Upper lobe of left lung (tissue), 4 donors: Measurements from ENCODE around the gene ASCC3.

Experiments used
- EP300 ChIP-seq, 4 donors: sonication (generic); formaldehyde crosslinking; IDR thresholded peaks; one replicate each; pipeline ENCODE4 v1.5.1; 2017; ENCODE audit warnings: antibody characterized with exemption in 4 of 4, control low read depth in 2 of 4
- POLR2A ChIP-seq, 4 donors: fragments of 450-650 bp; IDR thresholded peaks; one replicate each; pipeline ENCODE4 v1.5.1; 2016 to 2017; ENCODE audit warnings: antibody characterized with exemption in 4 of 4, mild to moderate bottlenecking in 2 of 4
- POLR2AphosphoS5 ChIP-seq, 2 donors: sonication (generic); formaldehyde crosslinking; IDR thresholded peaks; one replicate each; pipeline ENCODE4 v1.5.1; 2017; ENCODE audit warnings: antibody characterized with exemption in 2 of 2
- TF ChIP-seq, protein P1 (sequence below), 6 experiments: fragments of 450-650 bp in 4 of 6; fragments of 200-600 bp in 2 of 6; sonication (generic) in 2 of 6; IDR thresholded peaks; one replicate each; pipeline ENCODE4 v1.5.1; 2016 to 2019; ENCODE audit warnings: antibody characterized with exemption in 6 of 6

DNA sequence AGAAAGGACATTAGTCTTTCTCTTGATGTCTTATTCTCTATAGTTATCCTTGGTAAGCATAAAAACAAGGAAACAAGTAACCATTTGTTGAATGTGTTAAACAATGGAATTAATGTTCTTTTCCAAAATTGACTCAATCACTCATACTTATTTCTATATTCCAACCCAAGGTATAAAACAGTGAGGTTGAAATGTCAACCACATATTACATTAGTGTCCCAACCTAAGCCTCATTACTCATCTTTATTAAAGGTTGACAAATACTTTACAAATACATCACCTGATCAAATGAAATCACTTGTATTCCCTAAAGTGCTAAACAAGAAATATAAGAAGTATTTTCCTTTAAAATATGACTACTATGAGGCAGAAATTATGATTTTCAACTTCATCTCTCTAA, 100.5 kb downstream of the ASCC3 start:
- TF ChIP-seq, protein P1, sequence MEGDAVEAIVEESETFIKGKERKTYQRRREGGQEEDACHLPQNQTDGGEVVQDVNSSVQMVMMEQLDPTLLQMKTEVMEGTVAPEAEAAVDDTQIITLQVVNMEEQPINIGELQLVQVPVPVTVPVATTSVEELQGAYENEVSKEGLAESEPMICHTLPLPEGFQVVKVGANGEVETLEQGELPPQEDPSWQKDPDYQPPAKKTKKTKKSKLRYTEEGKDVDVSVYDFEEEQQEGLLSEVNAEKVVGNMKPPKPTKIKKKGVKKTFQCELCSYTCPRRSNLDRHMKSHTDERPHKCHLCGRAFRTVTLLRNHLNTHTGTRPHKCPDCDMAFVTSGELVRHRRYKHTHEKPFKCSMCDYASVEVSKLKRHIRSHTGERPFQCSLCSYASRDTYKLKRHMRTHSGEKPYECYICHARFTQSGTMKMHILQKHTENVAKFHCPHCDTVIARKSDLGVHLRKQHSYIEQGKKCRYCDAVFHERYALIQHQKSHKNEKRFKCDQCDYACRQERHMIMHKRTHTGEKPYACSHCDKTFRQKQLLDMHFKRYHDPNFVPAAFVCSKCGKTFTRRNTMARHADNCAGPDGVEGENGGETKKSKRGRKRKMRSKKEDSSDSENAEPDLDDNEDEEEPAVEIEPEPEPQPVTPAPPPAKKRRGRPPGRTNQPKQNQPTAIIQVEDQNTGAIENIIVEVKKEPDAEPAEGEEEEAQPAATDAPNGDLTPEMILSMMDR (IDR thresholded peaks at IDR 0.05) = no peak
- no peak for TF ChIP-seq EP300 (IDR thresholded peaks at IDR 0.05)
- TF ChIP-seq POLR2A (IDR thresholded peaks at IDR 0.05) = no peak
- no peak for TF ChIP-seq POLR2AphosphoS5 (IDR thresholded peaks at IDR 0.05)
